ENCODE measurements around the gene FAM3D. TPM values are rescaled to one million over a fixed set of nuclear protein-coding genes. Genes with fewer than 3 reads are reported as not detected.

The FAM3D gene
- polyA plus RNA-seq, 1 of the 3 experiments (the other 2 are of a cell fraction) = not detected

DNA sequence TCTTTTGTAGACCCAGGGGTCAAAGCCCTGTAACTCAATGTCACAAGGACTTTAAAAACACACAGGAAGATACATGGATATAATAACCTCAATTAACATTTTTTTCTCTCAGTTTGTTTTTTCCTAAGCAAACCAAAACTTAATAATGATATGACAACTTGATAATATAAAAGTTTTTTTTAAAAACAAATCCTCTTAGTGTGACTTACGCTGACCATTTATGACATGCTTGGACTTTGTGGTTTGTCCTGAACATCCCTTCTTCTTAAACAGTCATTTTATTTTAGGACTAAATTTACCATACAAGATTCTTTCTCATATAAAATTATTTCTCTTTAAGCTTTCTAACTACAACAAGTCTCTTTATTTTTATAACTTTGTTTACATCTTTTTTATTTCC, 25.4 kb upstream of the FAM3D start:
- 53% methylated on average over 1 of the region's 1 CpG for WGBS (ENCODE audit: low lambda C conversion rate)
- Histone ChIP-seq H3K36me3 (replicated peaks in 1 of 2; ENCODE audit: control insufficient read depth in 1 of 2, insufficient read depth in 2 of 2, low read length in 1 of 2) (peaks cover 0 to 3% of the 10 kb centered on the region in 2 experiments), H4K20me1 (ENCODE audit: insufficient read depth) (no peaks in the 10 kb centered on the region), H3K79me2 (ENCODE audit: insufficient read depth) (no peaks in the 10 kb centered on the region), H2AFZ (ENCODE audit: low read depth) (no peak overlapping the region), H3K9me2 (no peaks in the 10 kb centered on the region), H3K4me2 (no peak overlapping the region), H3K27me3 (ENCODE audit: insufficient read depth) (no peaks in the 10 kb centered on the region), H3K4me1 (ENCODE audit: control insufficient read depth in 1 of 2, insufficient read depth in 2 of 2, low read depth in 1 of 2, low read length in 1 of 2) (no peaks in the 10 kb centered on the region), H3K27ac (ENCODE audit: low read depth in 2 of 2, low read length in 1 of 2) (no peak overlapping the region), H3K9me3 (peaks cover 14% of the 10 kb centered on the region), H3K4me3 (ENCODE audit: low read depth in 2 of 2, low read length in 1 of 2) (no peak overlapping the region), H3K9ac (no peak overlapping the region), H3F3A (replicated peaks; ENCODE audit: insufficient read depth) (no peaks in the 10 kb centered on the region)
- no peak for DNase-seq
- ChIA-PET POLR2A (no interaction called here), CTCF (interaction anchor here (1.1 kb wide), 1 partner anchor 70 kb away, joined by 3 read pairs; no protein-coding TSS in a partner anchor)
- no peak for TF ChIP-seq RAD21 (IDR thresholded peaks at IDR 0.05; ENCODE audit: low read length)
- 0 out of 2 replicates have a peak, but pooled peaks have one; percentile 33 for TF ChIP-seq YY1 (IDR thresholded peaks at IDR 0.05; ENCODE audit: low read depth)

DNA sequence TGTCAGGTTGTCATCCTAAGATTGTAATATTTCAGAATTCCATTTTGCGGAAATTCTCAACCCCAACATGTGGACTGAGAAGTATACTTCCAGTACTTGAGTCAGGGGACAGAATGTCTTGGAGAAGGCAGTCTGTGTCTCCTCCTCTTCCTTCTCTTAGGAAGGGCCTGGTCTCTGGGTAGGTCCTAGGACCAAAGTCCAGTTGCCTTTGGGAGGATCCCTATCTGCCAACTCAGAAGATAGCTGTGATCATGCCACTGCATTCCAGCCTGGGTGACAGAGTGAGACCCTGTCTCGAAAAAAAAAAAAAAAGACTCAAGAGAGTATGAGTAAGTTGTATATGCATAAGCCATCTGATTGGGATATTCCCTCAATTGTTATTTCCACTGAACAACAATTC, 23.9 kb upstream of the FAM3D start:
- no peaks in the 10 kb centered on the region for H3K79me2 ChIP-seq (ENCODE audit: insufficient read depth)
- CTCF ChIA-PET = interaction anchor here (1.5 kb wide), 1 partner anchor 66 kb away, joined by 3 read pairs; no protein-coding TSS in a partner anchor
- no peak overlapping the region for H3K4me2 ChIP-seq
- H3K4me1 ChIP-seq (ENCODE audit: control insufficient read depth in 1 of 2, insufficient read depth in 2 of 2, low read depth in 1 of 2, low read length in 1 of 2) = no peaks in the 10 kb centered on the region; a peak in 1 of 4 replicates
- no peak overlapping the region for H3K4me3 ChIP-seq (ENCODE audit: low read depth in 2 of 2, low read length in 1 of 2)
- TF ChIP-seq GATA2 (CRISPR knock-in tag; IDR thresholded peaks at IDR 0.05) (no peak), EZH2phosphoT487 (IDR thresholded peaks at IDR 0.05; ENCODE audit: borderline replicate concordance, low read depth) (no peak), RAD21 (IDR thresholded peaks at IDR 0.05; ENCODE audit: low read length) (no peak), SIN3A (IDR thresholded peaks at IDR 0.05; ENCODE audit: borderline replicate concordance, low read depth, low read length) (no peak), GABPA (IDR thresholded peaks at IDR 0.05; ENCODE audit: low read depth) (no peak), YY1 (IDR thresholded peaks at IDR 0.05; ENCODE audit: low read depth) (no peak), POLR2AphosphoS5 (IDR thresholded peaks at IDR 0.05; ENCODE audit: low read depth, low read length) (no peak), FOSL2 (IDR thresholded peaks at IDR 0.05; ENCODE audit: borderline replicate concordance, low read depth) (no peak), TEAD4 (IDR thresholded peaks at IDR 0.05; ENCODE audit: borderline replicate concordance, insufficient read depth) (no peak), MEF2A (IDR thresholded peaks at IDR 0.05; ENCODE audit: borderline replicate concordance, low read depth) (no peak), MXI1 (IDR thresholded peaks at IDR 0.05; ENCODE audit: low read depth, low read length) (no peak), RCOR1 (IDR thresholded peaks at IDR 0.05; ENCODE audit: low read length) (no peak), SMC3 (IDR thresholded peaks at IDR 0.05; ENCODE audit: low read depth, low read length) (no peak), CHD2 (IDR thresholded peaks at IDR 0.05; ENCODE audit: low read length, partially characterized antibody) (no peak)
- TF ChIP-seq, protein P1, sequence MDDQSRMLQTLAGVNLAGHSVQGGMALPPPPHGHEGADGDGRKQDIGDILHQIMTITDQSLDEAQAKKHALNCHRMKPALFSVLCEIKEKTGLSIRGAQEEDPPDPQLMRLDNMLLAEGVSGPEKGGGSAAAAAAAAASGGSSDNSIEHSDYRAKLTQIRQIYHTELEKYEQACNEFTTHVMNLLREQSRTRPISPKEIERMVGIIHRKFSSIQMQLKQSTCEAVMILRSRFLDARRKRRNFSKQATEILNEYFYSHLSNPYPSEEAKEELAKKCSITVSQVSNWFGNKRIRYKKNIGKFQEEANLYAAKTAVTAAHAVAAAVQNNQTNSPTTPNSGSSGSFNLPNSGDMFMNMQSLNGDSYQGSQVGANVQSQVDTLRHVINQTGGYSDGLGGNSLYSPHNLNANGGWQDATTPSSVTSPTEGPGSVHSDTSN (IDR thresholded peaks at IDR 0.05) = no peak
- TF ChIP-seq, protein P2, sequence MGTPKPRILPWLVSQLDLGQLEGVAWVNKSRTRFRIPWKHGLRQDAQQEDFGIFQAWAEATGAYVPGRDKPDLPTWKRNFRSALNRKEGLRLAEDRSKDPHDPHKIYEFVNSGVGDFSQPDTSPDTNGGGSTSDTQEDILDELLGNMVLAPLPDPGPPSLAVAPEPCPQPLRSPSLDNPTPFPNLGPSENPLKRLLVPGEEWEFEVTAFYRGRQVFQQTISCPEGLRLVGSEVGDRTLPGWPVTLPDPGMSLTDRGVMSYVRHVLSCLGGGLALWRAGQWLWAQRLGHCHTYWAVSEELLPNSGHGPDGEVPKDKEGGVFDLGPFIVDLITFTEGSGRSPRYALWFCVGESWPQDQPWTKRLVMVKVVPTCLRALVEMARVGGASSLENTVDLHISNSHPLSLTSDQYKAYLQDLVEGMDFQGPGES (IDR thresholded peaks at IDR 0.05; ENCODE audit: low read depth, low read length) = no peak
- TF ChIP-seq, protein P3, sequence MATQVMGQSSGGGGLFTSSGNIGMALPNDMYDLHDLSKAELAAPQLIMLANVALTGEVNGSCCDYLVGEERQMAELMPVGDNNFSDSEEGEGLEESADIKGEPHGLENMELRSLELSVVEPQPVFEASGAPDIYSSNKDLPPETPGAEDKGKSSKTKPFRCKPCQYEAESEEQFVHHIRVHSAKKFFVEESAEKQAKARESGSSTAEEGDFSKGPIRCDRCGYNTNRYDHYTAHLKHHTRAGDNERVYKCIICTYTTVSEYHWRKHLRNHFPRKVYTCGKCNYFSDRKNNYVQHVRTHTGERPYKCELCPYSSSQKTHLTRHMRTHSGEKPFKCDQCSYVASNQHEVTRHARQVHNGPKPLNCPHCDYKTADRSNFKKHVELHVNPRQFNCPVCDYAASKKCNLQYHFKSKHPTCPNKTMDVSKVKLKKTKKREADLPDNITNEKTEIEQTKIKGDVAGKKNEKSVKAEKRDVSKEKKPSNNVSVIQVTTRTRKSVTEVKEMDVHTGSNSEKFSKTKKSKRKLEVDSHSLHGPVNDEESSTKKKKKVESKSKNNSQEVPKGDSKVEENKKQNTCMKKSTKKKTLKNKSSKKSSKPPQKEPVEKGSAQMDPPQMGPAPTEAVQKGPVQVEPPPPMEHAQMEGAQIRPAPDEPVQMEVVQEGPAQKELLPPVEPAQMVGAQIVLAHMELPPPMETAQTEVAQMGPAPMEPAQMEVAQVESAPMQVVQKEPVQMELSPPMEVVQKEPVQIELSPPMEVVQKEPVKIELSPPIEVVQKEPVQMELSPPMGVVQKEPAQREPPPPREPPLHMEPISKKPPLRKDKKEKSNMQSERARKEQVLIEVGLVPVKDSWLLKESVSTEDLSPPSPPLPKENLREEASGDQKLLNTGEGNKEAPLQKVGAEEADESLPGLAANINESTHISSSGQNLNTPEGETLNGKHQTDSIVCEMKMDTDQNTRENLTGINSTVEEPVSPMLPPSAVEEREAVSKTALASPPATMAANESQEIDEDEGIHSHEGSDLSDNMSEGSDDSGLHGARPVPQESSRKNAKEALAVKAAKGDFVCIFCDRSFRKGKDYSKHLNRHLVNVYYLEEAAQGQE (IDR thresholded peaks at IDR 0.05; ENCODE audit: low read depth, low read length) = no peak
- TF ChIP-seq, protein P4, sequence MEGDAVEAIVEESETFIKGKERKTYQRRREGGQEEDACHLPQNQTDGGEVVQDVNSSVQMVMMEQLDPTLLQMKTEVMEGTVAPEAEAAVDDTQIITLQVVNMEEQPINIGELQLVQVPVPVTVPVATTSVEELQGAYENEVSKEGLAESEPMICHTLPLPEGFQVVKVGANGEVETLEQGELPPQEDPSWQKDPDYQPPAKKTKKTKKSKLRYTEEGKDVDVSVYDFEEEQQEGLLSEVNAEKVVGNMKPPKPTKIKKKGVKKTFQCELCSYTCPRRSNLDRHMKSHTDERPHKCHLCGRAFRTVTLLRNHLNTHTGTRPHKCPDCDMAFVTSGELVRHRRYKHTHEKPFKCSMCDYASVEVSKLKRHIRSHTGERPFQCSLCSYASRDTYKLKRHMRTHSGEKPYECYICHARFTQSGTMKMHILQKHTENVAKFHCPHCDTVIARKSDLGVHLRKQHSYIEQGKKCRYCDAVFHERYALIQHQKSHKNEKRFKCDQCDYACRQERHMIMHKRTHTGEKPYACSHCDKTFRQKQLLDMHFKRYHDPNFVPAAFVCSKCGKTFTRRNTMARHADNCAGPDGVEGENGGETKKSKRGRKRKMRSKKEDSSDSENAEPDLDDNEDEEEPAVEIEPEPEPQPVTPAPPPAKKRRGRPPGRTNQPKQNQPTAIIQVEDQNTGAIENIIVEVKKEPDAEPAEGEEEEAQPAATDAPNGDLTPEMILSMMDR (IDR thresholded peaks at IDR 0.05) = no peak
- no peaks in the 10 kb centered on the region for H3K27me3 ChIP-seq (ENCODE audit: insufficient read depth)
- H3K9me2 ChIP-seq = no peaks in the 10 kb centered on the region
- no peak for DNase-seq
- POLR2A ChIA-PET = no interaction called here
- H2AFZ ChIP-seq (ENCODE audit: low read depth) = no peak overlapping the region
- H3K9me3 ChIP-seq = peaks cover 14% of the 10 kb centered on the region
- H3K36me3 ChIP-seq (replicated peaks in 1 of 2; ENCODE audit: control insufficient read depth in 1 of 2, insufficient read depth in 2 of 2, low read length in 1 of 2) = peaks cover 0 to 3% of the 10 kb centered on the region in 2 experiments
- H3F3A ChIP-seq (replicated peaks; ENCODE audit: insufficient read depth) = no peaks in the 10 kb centered on the region
- H3K9ac ChIP-seq = no peak overlapping the region
- WGBS (ENCODE audit: low lambda C conversion rate) = 53% methylated on average over 2 of the region's 2 CpGs
- no peak overlapping the region for H3K27ac ChIP-seq (ENCODE audit: low read depth in 2 of 2, low read length in 1 of 2)
- H4K20me1 ChIP-seq (ENCODE audit: insufficient read depth) = no peaks in the 10 kb centered on the region

Measured in SK-N-SH (cell line).